Mucosa of stomach (tissue), 1 donor: ENCODE measurements around the gene MRPL4.

Source experiments
- H3K27me3 ChIP-seq: one replicate; pipeline ENCODE4 v1.7.0; 2013; ENCODE audit warnings: mild to moderate bottlenecking, low read length; ENCODE audit not compliant: control insufficient read depth, insufficient read depth
- H3K36me3 ChIP-seq: one replicate; pipeline ENCODE4 v1.7.0; 2013; ENCODE audit warnings: low read length; ENCODE audit not compliant: control insufficient read depth, insufficient read depth
- H3K4me1 ChIP-seq: one replicate; pipeline ENCODE4 v1.7.0; 2013; ENCODE audit warnings: mild to moderate bottlenecking, low read length; ENCODE audit not compliant: control insufficient read depth, insufficient read depth
- H3K4me3 ChIP-seq: one replicate; pipeline ENCODE4 v1.7.0; 2013; ENCODE audit warnings: low read length
- H3K9ac ChIP-seq: one replicate; pipeline ENCODE4 v1.7.0; 2013; ENCODE audit warnings: mild to moderate bottlenecking, low read length, moderate library complexity
- H3K9me3 ChIP-seq: one replicate; pipeline ENCODE4 v1.7.0; 2013; ENCODE audit warnings: mild to moderate bottlenecking, low read length, moderate library complexity; ENCODE audit not compliant: control insufficient read depth
- donor health status: Pancreatic carcinoma.

The MRPL4 gene

DNA sequence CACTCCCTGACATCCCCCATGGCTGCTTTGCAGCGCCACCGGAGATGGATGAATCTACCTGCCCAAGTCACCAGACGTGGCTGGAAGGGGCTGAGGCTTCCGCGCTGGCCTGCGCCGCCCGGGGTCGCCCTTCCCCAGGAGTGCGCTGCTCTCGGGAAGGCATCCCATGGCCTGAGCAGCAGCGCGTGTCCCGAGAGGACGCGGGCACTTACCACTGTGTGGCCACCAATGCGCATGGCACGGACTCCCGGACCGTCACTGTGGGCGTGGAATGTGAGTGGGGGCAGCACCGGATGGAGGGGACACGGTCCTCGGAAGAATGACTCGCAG is 42.3 kb downstream of the MRPL4 start:
- H3K9me3 ChIP-seq = no peaks in the 10 kb centered on the region
- H3K4me3 ChIP-seq = no peak overlapping the region
- H3K36me3 ChIP-seq = no peaks in the 10 kb centered on the region
- H3K27me3 ChIP-seq = peaks cover 69% of the 10 kb centered on the region
- no peak overlapping the region for H3K9ac ChIP-seq
- H3K4me1 ChIP-seq = peaks cover 55% of the 10 kb centered on the region

DNA sequence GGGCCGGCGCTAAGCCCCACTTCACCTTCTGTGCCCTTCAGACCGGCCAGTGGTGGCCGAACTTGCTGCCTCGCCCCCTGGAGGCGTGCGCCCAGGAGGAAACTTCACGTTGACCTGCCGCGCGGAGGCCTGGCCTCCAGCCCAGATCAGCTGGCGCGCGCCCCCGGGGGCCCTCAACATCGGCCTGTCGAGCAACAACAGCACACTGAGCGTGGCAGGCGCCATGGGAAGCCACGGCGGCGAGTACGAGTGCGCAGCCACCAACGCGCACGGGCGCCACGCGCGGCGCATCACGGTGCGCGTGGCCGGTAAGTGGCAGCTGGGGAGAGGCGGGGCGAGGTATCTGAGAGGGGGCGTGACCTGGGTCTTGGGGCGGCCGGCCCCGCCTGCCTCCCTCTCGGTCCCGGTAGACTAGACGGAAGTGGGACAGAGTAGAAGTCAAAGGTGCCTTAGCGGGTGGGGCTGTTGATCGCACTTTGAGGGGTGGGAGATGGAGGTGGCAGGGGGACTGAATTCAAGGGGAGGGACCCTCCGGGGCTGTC is 43.4 kb downstream of the MRPL4 start:
- peak overlapping the region; percentile 22 for H3K9ac ChIP-seq
- H3K4me1 ChIP-seq = peaks cover 46% of the 10 kb centered on the region
- no peak overlapping the region for H3K4me3 ChIP-seq

DNA sequence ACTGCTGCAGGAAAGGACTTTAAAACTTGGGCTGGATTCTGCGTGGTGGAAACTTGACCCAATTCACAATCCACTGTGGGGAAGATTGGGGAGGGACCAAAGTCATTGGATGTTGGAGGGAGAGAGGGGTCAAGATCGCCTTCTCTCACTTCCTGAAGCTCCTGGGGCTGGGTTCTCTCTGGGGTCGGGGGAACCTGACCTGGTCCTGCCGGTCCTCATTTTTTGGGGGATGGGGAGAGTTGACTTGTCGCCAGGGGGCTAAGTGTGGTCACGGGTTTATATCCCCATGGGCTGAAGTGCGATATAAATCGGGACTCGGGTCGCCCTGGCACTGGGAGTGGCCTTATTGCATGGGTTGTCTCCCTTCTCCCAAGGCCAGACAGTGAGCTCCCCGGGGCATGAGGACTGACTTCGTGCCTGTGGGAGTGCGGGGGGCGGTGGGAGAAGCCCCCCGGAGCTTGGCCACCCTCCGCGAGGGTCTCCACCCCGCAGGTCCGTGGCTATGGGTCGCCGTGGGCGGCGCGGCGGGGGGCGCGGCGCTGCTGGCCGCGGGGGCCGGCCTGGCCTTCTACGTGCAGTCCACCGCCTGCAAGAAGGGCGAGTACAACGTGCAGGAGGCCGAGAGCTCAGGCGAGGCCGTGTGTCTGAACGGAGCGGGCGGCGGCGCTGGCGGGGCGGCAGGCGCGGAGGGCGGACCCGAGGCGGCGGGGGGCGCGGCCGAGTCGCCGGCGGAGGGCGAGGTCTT is 44.0 kb downstream of the MRPL4 start:
- peaks cover 61% of the 10 kb centered on the region for H3K27me3 ChIP-seq
- peaks cover 40% of the 10 kb centered on the region for H3K4me1 ChIP-seq
- no peaks in the 10 kb centered on the region for H3K9me3 ChIP-seq
- H3K4me3 ChIP-seq = no peak overlapping the region
- peak overlapping the region; percentile 22 for H3K9ac ChIP-seq
- H3K36me3 ChIP-seq = no peaks in the 10 kb centered on the region

More for the DNA sequence above, 43.4 kb downstream of the MRPL4 start:
- Histone ChIP-seq H3K27me3 (peaks cover 67% of the 10 kb centered on the region), H3K36me3 (no peaks in the 10 kb centered on the region), H3K9me3 (no peaks in the 10 kb centered on the region)

DNA sequence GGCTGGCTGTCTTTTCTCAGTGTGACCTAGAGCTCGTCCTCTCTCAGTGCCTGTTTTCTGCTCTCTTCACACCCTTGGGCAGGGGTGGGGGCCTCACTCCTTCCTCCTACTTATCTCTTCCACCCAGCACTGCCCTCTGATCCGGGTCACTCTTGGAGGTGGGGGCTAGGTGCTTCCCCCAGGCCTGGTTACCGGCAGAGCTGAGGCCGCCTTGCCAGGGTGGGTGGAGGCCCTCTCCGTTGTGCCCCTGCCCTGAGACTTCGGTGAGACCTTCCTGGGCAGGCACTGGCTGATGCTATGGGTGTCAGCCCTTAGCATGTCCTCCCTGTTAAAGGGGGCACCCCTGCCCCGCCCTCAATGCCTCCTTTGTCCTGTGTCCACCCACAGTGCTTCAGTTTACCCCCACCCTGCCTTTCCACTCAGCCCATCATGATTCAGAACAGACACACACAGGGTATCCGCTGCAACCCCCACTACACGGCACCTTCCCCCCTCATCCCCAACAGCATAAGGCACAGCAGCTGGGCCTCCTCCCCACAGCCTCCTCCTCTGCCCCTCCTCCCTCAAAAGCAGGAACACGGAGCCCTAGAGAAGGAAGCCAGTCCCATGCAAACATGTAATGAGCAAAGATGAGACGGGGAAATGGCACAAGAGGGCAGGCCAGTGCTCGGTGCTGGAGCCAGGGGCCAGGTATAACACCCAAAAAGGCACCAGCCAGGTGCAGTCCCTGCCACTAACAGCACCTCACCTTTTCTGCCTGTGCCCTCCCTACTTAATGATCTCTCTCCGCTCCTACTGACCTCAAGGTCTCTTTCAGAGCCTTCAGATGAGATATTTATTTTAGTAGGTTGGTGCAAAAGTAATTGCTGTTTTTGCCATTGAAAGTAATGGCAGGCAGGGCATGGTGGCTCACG is 47.8 kb downstream of the MRPL4 start:
- no peaks in the 10 kb centered on the region for H3K9me3 ChIP-seq
- H3K36me3 ChIP-seq = no peaks in the 10 kb centered on the region
- H3K9ac ChIP-seq = no peak overlapping the region
- H3K4me3 ChIP-seq = no peak overlapping the region
- H3K4me1 ChIP-seq = peaks cover 14% of the 10 kb centered on the region
- H3K27me3 ChIP-seq = peaks cover 23% of the 10 kb centered on the region

DNA sequence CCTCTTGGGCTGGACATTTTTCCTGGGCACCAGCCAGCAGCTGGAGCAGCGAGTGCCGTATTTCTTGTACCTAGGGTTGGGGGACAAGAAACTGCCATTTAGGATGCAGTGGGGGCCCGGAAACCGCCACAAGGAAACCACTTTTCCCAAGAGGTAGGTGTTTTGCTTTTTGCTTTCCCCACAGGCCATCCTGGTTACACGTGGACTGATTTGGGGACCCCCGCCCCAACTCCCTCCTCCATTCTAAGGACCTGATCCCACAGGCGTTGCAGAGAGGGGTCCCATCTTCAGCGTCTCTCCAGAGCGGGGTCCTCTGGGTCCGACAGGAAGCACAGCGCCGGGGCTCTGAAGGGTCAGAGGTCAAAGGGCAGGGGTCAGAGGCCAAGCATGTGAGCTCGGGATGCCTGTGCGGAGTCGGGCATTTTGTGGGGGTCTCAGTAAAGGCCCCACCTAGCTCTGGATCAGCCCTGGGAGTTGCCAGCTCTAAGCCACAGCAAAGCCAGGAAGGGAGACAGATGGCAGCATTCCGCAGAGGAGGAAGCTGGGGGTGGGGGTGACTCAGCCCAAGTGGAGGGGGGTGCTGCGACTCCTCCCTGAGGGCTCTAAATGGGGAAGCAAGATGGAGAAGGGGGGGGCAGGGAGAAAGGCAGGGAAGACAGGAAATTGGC is 53.3 kb downstream of the MRPL4 start:
- no peaks in the 10 kb centered on the region for H3K9me3 ChIP-seq
- H3K4me3 ChIP-seq = no peak overlapping the region
- H3K36me3 ChIP-seq = no peaks in the 10 kb centered on the region
- H3K9ac ChIP-seq = no peak overlapping the region
- no peaks in the 10 kb centered on the region for H3K4me1 ChIP-seq
- no peaks in the 10 kb centered on the region for H3K27me3 ChIP-seq

DNA sequence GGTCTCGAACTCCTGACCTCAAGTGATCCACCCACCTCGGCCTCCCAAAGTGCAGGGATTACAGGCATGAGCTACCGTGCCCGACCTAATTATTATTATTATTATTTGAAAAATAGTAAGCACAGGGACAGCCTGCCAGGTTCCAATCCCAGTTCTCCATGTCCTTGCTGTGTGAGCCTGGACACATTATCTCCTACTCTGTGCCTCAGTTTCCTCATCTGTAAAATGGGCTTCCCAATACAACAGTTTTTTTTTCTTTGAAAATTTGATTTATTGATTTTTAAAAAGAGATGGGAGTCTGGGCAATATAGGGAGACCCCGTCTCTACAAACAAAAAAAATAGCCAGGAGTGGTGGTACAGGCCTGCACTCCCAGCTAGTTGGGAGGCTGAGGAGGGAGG is 54.3 kb downstream of the MRPL4 start:
- H3K36me3 ChIP-seq = no peaks in the 10 kb centered on the region
- H3K4me3 ChIP-seq = no peak overlapping the region
- H3K9ac ChIP-seq = no peak overlapping the region
- H3K9me3 ChIP-seq = no peaks in the 10 kb centered on the region
- no peaks in the 10 kb centered on the region for H3K27me3 ChIP-seq
- H3K4me1 ChIP-seq = no peaks in the 10 kb centered on the region

DNA sequence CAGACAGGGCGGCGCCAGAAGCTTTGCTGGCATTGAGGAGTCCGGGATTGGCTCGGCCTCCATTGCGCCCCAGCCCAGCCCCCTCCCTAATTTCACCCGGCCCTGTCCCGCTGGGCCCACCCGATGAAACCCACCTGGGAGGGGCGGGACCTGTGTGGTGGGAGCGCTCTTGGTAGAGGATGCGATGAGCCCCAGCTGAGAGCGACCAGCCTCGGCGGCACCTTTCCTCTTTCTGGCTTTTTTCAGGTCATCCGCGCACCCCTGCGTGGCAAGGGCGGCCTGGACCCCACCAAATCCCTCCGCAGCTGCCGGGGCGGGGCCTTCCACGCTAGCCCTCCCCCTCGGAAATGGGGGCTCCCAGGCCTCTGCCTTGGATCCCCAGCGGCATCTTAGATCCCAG is 57.4 kb downstream of the MRPL4 start, which contains the start of gene ZGLP1:
Gene ZGLP1, minus strand, starts transcription at position 393 of the 400 bp plus-strand sequence.
- H3K36me3 ChIP-seq = no peaks in the 10 kb centered on the region
- H3K4me3 ChIP-seq = no peak within 1 kb of the TSS
- H3K9ac ChIP-seq = no peak within 1 kb of the TSS
- no peaks in the 10 kb centered on the region for H3K4me1 ChIP-seq
- no peaks in the 10 kb centered on the region for H3K27me3 ChIP-seq
- H3K9me3 ChIP-seq = no peaks in the 10 kb centered on the region
